Stimulated activated naive CD8-positive, alpha-beta T cell treated with anti-CD3 and anti-CD28 coated beads, Interleukin-15, Interleukin-2, amounts not matched to agents 100 U/mL and 50 U/mL, for 24 hours (primary cell): ENCODE data around the gene PHACTR3.
A peak's percentile ranks its signal among the peaks of the same experiment; 100 is the strongest.

Experiments used
- ATAC-seq: fragments of 150-1000 bp; cut with Tn5 transposase; one replicate; pipeline ENCODE4 v1.10.0; 2021
- DNase-seq: peaks from one replicate; pipeline ENCODE4 v3.0.0; 2021

PHACTR3 gene

GRCh38 chr20:59751075-59751711 lies 146.9 kb downstream of the PHACTR3 start:
- DNase-seq: peak; percentile 54
- ATAC-seq: no peak

DNA sequence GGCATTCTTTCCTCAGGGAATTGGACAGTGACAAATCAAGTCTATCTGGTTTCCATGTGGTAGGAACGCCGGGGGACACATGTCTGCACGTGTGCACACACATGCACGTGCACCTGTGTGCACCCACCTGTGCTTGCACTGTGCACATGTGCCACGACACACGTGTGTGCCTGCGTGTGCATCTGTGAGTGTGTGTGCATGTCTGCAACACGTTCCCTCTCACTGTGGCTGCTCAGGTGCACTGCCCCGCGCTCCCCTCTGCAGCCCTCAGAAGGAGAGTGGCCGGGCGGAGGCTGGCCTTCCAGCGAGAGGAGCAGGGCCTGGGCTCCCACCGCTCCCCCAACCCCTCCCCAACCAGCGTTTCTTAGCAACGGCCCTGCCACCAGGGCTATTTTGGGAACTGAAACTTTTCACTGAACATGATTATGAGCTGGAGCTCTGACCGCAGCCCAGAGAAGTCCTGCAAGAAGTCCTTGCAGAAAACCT lies 147.8 kb downstream of the PHACTR3 start:
- ATAC-seq: peak; percentile 30

GRCh38 chr20:59752704-59753460 lies 148.5 kb downstream of the PHACTR3 start:
- no peak for ATAC-seq
- no peak for DNase-seq

More for the DNA sequence above, 147.8 kb downstream of the PHACTR3 start:
- no peak for DNase-seq

DNA sequence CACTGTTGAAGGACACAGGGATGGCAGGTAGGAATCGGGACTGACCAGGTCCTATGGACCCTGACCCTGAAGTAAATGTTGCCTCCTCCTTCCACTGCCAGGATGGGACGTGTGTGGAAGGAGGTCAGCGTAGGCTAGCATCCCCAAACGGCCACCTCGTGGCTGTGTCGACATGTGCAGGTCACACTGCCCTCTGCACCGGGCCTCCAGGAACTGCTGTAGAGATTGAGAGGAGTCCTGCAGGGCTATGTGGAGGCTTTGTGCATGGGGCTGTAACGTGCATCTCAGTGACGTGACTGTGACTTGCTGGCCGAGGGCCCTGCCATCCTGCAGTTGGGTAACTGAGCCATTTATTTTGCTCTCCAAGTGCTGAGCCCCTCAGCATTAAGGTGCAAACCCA lies 149.5 kb downstream of the PHACTR3 start:
- DNase-seq (no peak), ATAC-seq (no peak)

DNA sequence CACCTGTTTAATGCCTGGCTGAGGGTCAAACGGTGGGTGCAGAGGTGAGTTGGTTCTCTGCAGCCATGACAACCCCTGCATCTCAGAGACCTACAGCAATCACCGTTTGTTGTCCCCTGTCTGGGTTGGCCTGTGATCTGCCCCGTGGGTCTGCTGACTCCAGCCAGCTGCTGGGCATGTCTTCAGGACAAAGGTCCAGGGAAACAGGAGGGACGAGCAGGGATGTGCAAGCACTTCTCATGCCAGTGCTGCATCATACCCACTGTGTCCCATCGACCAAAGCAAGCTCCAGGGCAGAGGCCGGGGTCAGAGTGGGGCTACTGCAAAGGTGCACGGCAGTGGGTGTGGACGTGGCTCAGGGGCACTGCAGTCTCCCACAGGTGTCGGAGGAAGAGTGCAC lies 150.2 kb downstream of the PHACTR3 start:
- DNase-seq: no peak
- ATAC-seq: no peak

DNA sequence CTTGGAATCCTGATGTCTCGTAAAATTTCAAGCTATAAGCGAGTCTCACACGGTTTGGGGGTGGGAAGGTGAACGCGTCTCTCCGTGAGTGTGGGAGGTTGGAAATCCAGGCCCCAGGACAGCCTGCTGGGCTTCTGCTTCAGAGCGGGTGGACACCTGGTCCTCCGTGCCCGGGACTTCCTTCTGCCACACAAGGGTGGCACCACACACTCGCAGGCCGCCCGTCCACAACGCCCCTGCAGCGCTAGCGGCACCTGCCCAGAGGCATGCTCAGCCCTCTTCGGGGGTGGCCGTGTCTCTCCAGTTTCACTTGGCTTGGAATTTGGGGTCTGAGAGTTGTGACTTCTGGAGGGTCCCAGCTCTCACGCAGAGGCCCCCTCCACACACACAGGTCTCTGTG lies 151.9 kb downstream of the PHACTR3 start:
- ATAC-seq (no peak), DNase-seq (no peak)

- DNase-seq (no peak), ATAC-seq (no peak)
These were observed 159.7 kb downstream of the PHACTR3 start for GRCh38 chr20:59764037-59764436.

- DNase-seq (peak; percentile 6), ATAC-seq (no peak)
These were observed 161.3 kb downstream of the PHACTR3 start for GRCh38 chr20:59765599-59766177.

DNA sequence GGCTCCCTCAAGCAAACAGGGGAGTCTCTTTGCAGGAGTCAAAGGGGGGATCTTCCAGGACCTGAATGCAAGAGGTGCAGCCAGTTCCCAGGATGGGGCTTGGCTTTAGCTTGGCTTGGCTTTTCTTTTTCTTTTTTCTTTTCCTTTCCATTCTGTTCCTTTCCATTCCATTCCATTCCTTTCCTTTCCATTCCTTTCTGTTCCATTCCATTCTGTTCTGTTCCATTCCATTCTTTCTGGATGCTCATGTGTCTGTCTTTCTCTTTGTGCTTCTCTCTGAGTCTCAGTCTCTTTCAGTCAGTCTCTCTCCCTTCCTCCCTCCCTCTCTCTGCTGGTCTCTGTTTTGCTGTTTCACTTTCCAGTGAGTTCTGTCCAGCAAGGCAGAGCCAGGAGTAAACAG lies 163.3 kb downstream of the PHACTR3 start:
- DNase-seq: no peak
- ATAC-seq: no peak

- DNase-seq (no peak), ATAC-seq (no peak)
These were observed 165.9 kb downstream of the PHACTR3 start for GRCh38 chr20:59770270-59770669.

DNA sequence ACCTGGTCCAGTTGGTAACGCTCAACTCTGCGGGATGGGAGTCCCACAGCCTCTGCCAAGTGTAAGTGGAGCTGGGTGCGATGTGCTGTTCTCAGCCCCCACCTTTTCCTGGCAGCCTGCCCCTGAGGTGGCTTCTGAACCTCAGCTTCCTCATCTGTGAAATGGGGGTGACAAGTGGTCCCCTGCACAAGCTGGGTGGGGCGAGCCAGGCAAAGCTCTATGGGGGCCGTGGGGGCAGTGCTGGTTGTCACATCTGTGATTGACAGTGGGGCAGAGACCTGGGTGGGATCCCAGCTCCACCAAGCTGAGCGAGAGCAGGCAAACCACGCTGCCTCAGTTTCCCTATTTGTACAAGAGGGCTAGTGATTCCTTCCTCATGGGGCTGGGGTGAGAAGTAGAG lies 166.5 kb downstream of the PHACTR3 start:
- DNase-seq (no peak), ATAC-seq (no peak)

GRCh38 chr20:59771506-59772372 lies 167.4 kb downstream of the PHACTR3 start:
- ATAC-seq: no peak
- no peak for DNase-seq

DNA sequence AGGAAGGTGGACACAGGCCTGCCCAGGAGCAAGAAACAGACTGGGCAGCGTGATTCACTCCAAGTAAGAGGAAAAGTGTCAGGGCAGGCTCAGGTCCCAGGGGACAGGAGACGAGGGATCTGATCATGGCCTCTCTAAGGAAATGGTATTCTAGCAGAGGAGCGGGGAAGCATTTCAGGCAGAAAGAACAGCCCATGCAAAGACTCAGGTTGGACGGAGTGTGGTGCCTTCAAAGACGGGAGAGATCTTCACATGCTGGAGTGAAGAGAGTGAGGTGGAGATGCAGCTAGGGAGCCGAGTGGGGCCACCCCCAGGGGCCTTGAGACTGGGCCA lies 168.0 kb downstream of the PHACTR3 start:
- DNase-seq (no peak), ATAC-seq (no peak)

DNA sequence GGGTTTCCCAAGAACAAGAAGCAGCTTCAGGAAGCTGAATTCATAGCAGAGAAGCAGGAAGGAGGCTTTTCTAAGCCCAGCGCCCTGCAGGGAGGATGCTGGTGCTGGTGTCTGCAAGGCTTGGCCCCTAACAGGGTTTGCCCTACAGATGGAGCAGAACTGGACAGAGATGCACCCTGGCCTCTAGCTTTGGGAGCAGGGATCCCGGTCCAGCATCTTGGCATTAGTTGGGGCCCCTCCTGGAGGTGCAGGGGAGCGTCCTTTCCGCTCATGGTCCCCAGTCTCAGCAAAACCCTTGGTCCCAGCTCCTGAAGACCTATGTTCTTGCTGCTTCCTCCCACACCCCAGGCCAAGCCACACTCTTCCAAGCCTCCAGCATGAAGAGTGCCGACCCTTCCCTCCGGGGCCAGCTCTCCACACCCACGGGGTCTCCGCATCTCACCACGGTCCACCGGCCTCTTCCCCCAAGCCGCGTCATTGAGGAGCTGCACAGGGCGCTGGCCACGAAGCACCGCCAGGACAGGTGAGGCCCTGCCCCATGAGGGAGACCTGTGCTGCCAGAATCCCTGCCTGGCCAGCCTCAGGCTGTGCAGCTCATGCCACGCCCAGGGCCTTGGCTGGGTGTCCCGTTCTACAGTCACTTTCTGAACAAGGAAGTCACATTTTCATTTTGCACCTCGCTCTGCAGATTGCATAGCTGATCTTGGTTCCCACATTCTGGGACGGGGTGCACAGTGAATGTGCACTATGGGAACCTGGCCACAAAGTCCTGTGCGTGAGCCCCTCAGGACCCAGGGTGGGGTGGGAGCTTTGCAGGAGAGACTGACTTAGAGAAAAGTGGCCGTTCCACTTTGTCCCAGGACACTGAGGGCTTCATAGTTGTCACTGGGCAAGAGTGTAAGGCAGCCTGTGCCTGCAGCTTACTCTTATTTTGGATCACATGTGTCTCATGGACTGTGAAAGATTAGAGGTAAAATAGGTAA lies 168.9 kb downstream of the PHACTR3 start:
- DNase-seq (no peak), ATAC-seq (no peak)

GRCh38 chr20:59774204-59774641 lies 169.9 kb downstream of the PHACTR3 start:
- DNase-seq (no peak), ATAC-seq (no peak)

DNA sequence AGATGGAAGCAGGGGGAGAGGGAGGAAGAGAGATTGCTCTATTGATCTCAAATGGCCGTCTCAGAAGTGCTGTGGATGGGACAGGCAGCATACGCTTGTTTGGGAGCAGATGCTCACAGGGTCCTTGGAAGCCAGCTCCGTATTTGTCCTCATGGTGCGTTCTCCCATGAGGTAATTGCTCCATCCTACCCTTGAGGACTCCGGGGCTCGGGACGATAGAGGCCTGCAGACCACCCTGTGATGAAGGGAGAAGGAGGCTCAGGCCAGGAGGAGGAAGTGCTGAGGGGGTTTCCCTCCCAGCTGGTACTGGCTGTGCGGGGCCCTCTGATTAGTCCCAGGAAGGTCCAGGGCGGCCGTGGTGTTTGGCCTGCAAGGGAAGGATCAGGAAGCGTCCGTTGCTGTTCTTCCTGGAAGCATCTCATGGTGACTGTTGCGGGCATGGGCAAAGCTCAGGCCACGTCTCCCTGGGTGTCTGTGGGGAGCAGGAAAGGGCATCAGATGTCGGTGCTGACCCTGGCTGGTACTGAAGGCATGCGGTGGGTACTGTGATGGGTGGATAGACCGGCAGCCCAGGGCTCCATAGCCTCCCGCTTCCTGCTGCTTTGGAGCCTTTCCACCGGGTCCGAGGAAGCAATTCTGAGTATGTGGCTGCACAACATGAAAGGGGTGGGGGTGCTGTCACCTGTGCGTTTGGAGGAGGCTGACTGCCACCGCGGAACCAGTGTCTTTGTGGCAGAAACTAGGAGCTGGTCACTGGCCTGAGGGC lies 170.8 kb downstream of the PHACTR3 start:
- DNase-seq: no peak

DNA sequence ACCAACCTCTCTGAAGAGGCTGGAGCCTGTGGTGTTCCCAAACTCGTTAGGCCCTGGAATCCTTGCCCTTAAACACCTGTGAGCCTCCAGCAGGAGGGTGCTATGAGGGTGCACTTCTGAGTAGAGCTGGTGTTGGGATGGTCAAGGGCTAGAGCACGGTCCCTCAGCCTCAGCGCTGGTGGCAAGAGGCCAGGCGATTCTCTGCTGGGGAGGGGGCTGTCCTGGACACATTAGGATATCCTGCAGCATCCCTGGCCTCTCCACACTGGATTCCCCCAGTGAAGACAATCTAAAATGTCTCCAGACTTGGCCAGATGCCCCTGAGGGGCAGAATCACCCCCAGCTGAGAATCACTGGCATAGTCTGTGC lies 171.3 kb downstream of the PHACTR3 start:
- ATAC-seq: no peak
- no peak for DNase-seq

More for the DNA sequence above, 170.8 kb downstream of the PHACTR3 start:
- no peak for ATAC-seq

- DNase-seq: no peak
- no peak for ATAC-seq
These were observed 171.8 kb downstream of the PHACTR3 start for GRCh38 chr20:59776059-59776603.

GRCh38 chr20:59776626-59777330 lies 172.4 kb downstream of the PHACTR3 start:
- ATAC-seq (no peak), DNase-seq (no peak)

GRCh38 chr20:59777331-59777725 lies 173.0 kb downstream of the PHACTR3 start:
- ATAC-seq: no peak
- no peak for DNase-seq
